HG03457 (cell line): ENCODE measurements around the gene LFNG.

ENCODE experiments used
- ATAC-seq: cut with Tn5 transposase; IDR thresholded peaks from one replicate; pipeline ENCODE4 v1.9.1; 2021; ENCODE audit warnings: moderate number of reproducible peaks; ENCODE audit not compliant: unreplicated experiment

The LFNG gene

DNA sequence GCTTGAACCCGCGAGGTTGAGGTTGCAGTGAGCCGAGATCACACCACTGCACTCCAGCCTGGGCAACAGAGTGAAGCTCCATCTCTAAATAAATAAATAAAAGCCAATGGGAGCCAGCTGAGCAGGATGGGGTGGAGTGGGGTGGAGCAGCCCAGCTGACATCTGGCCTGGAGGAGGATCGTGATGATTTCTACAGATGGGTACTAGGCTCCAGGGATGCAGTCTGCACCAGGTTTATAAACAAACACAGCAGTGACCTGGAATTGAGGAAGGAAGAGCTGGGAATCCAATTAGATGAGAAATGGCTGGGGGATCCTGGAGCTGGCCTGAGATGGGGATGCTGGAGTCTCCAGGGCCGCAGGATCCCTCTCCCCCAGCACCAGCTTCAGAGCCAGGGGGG, 36.1 kb upstream of the LFNG start:
- ATAC-seq, result no peak

DNA sequence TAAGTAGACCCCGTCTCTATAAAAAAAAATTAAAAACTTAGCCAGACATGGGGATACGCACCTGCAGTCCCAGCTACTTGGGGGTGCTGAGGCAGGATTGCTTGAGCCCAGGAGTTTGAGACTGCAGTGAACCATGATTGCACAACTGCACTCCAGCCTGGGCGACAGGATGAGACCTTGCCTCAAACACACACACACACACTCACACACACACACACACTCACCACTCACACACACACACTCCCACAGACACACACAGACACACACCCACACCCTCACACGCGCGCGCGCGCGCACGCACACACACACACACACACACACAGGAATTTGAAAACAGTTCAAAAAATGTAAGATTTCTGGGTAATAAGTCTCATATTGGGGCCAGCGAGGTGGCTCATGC, 34.7 kb upstream of the LFNG start:
- no peak for ATAC-seq

GRCh38 chr7:2487586-2488271, 31.8 kb upstream of the LFNG start:
- no peak for ATAC-seq

GRCh38 chr7:2488272-2488645, 31.3 kb upstream of the LFNG start:
- ATAC-seq, result no peak

- no peak for ATAC-seq
Measured at GRCh38 chr7:2488681-2489080, 30.9 kb upstream of the LFNG start.

- ATAC-seq, result no peak
Measured at GRCh38 chr7:2490181-2490651, 29.4 kb upstream of the LFNG start.

GRCh38 chr7:2492038-2492437, 27.5 kb upstream of the LFNG start:
- ATAC-seq, result no peak

DNA sequence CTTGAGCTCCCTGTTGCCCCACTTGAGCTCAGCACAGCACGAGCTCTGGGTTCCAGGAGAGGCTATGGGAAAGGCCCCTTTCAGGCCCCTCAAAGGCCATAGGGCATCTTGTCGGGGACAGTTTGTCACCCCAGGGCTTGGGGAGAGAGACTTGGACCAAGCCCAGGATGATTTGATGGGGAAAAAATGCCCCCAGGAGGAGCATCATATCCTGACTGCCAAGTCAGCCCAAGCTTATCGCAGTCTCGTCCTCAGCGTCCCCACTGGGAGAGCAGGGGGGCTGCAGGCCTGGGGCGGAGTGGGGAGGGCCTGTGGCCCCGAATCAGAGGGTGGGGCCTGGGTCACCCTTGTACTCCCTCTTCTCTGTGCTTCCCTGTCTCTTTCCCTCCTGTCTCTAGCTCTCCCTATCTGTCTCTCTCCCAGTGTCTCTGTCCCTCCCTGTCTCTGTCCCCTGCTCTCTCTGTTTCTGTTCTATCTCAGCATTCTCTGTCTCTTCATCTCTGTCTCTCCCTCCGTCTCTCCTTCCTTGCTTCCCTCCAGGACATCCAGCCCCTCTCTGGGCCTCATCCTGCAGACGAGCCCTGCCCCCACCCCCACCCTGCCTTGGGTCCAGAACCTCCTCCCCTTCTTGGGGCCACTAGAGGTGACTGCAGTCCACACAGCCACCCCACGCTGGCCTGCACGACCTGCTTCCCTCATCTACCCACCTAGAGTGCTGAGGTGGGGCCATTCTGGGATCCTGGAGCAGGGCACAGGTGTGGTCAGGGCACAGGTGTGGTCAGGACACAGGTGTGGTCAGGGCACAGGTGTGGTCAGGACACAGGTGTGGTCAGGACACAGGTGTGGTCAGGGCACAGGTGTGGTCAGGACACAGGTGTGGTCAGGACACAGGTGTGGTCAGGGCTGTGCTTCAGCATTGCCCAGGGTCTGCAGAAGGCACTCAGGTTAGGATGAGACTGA, 26.1 kb upstream of the LFNG start:
- no peak for ATAC-seq

DNA sequence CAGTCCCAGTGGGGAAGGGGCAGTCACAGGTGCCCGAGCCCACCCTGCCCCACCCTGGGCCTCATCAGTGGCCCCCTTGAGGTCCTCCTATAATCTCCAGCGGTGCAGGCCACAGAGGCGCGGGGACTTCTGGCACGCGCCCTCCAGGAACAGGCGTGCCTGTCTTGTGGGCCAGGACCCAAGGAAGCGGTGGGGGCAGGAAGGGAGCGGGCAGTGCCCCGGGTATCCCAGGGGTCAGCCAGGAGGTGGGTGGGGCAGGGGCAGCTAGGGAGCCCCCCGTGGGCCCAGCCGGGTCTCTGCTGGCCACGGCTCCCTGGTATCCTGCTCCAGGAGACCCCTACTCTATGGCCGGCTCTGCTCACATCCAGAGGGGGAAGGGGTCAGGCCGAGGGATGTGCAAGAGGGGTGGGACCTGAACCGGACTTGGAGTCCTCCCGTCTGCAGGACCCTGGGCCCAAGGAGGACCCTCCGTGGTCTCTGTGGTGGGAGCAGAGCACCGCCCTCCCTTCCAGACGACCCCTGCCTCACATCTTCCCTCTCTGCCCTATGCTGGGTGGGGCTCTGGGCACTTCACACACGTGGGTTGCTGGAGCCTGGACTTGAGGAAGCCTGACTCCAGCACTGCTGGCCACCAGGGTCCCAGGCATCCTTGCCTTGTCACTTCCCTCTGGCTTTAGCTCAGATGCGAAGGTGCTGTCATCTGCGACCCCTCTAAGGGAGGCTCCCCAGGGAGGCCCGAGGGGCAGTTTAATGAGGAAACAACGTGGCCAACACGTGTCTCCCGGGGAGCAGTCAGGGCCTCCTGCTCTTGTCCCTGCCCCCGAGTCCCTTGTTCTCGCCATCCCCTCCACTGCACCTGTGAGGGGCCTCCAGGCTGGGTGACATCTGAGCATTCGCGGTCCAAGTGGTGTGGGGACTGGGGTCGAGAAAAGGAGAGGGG, 25.1 kb upstream of the LFNG start:
- ATAC-seq, result no peak

DNA sequence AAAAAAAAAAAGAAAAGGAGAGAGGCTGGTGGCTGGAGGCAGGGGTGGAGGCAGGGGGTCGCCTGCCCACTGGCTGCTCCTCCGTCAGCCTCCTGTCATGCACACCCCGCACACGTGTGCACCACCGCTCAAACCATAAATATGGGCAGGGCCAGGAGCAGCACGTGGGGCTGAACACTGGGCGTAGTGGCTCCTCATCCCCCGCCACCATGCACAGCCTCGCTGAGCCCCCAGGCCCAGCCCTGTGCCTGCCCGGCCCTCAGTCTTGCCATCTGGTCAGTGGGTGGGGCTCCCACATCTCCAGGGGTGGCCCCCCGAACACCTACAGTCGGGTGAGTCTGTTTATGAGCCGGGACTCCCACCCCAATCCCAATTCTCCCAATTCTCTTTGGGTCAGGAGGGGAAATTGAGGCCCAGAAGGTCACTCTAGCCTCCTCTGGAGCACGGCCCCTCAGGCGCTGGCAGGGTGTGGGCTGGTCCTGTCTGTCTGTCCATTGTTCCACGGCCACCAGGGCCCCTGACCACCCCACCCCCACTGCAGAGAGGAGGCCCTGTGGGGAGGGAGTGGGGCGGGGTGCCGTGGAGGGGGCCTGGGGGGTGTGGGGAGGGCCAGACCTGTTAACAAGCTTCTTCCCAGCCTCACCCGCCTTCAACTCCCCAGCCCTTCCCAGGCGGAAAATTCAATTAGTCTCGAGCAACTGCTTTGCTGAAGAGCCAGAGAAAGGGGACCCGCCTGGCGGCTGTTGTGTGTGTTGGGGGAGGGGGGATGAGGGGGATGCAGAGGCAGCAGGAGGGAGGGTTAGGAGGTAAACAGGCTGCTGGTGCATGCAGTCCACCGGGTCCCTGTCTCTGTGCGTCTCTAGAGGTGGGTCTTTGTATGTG, 23.9 kb upstream of the LFNG start:
- no peak for ATAC-seq

DNA sequence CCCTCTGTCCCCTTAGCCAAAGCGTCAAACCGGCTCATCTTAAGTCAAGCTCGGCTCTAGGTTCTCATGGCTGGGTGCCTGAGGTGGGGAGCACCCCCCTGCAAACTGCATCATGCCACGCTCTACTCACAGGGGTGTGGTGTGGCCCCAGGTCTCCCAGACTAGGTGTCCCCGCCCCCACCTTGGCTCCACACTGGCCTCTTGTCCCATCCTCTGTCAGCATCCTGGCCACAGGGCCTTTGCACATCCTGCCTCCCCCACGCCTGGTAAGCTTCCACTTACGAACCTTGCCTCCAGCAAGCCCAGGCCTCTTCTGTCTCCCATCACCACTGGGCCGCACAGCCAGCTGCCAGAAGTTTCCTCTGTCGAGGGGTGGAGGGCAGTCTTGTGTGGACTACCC, 23.2 kb upstream of the LFNG start:
- ATAC-seq, result no peak

DNA sequence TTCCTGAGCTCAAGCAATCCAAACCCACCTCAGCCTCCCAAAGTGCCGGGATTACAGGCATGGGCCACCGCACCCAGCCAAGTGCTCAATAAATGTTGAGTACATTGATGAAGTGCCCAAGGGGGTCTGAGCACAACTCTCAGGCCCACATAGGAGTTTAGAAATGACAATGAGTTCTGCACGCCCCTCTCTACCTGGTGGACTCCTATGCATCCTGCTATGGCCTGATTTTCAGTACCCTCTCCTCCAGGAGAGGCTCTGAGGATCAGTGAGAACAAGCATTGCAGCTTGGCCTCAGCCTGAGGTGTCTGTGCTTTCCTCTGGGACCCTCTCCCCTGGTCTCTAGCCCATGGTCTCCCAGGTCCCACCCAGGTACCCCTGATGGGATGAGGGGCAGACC, 22.5 kb upstream of the LFNG start:
- no peak for ATAC-seq

DNA sequence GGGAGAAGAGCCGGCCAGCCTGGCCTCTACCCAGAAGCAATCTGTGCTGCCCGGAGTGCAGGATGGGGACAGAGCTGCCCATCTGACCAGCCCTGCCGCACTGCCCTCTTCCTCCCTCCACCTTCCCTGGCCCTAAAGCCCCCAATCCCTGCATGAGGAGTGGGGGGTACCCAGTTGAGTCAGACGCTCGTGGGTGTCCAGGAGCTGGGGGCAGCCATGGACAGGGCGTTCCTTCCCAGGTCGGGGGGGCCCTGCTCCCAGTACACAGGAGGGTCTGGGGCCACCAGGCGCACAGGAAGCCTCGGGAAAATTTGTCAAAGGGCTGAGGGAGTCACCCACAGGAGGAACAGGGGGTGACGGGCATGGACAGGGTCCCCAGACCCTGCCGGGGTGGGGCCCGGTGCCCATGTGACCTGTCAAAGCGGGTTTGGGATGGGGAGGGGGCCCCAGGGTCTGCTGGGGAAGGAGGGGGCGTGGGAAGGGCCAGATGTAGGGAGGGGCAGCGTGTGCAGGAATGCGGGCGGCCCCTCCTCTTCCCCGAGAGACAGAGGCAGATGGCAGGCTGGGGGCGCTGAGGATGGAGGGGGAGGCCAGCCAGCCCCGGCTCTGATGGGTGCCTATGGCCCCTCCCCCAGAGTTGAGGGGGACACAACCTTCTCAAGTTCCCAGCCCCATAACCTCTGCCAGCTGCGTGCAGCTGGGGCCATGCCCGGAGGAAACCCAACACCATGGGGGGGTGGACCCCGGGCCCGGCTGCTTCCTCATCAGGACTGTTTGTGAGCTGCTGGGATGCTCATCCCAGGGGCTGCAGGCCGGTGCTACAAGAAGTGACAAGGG, 21.9 kb upstream of the LFNG start:
- no peak for ATAC-seq

GRCh38 chr7:2498708-2499107, 20.9 kb upstream of the LFNG start:
- no peak for ATAC-seq

- no peak for ATAC-seq
Measured at GRCh38 chr7:2499181-2499580, 20.4 kb upstream of the LFNG start.

DNA sequence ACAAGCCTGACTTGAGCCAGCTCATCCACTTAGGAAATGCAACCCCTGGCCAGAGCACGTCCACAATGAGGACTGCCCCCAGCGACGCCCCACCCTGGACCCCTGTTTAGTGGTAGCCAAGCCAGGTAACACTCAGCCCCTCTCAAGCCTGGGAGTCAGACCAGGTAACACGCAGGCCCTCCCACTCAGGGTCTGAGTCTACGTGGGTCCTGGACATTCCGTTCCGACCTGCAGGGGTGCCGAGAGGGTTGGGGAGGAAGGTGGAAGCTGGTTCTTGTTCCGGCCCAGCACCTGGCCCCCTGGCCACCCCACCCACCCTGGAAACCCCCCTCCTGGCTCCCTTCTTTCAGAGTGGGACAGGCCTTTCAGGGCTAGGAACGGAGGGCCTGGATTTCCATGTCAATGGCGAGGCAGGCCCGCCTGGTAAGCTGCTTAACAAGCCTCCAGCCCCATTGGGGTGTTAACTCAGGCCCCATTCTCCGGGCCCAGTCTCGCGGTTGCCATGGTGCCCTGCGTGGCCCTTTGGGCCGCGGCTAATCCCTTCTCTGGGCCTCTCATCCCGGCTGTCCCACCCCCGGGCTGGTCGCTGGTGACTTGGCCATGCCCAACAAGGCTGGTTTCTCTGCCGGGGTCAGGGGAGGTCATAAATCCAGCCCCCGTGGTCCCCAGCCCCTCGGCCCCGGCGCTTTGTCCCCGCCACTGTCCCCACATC, 19.7 kb upstream of the LFNG start:
- ATAC-seq, result no peak

DNA sequence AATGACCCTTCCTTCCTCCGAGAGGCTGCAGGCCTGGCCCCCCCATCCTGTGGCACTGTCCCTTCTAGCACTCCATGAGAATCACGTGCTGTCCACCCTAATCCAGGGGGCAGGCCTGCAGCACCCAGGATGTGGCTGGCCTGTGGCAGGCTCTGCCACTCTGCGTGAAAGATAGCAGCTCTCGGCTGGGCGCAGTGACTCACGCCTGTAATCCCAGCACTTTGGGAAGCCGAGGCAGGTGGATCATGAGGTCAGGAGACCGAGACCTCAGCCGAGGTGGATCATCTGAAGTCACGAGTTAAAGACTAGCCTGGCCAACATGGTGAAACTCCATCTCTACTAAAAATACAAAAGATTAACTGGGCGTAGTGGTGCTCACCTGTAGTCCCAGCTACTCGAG, 18.9 kb upstream of the LFNG start:
- ATAC-seq, result no peak

DNA sequence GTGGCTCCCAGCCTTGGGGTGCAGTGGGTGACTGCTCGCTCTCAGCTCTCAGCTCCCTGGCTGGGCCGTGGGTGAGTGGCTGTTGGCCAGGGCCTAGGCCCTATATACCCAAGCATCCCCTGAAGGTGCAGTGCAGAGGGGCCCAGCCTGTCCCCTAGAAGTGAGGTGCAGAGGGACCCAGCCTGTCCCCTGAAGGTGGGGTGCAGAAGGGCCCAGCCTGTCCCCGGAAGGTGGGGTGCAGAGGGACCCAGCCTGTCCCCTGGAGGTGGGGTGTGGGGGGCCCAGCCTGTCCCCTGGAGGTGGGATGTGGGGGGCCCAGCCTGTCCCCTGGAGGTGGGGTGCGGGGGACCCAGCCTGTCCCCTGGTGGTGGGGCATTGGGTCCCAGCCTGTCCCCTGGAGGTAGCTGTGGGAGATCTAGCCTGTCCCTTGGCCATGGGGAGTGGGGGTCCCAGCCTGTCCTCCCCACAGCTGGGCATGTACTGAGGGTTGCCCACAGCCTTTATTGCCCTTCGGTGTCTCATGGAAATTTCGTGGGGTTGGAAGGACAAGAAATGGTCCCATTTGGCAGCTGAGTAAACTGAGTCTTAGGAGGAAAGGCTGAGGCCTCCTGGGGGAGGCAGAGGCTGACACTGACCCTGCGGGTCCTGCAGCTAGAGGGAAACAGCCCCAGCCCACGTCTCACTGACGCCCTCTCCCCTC, 17.5 kb upstream of the LFNG start:
- no peak for ATAC-seq
